GM10847 (cell line): ENCODE results near the gene TERT.

Experiments used
- POLR2A ChIP-seq: IDR thresholded peaks from 2 replicates; pipeline ENCODE4 v1.6.1; 2011; ENCODE audit not compliant: insufficient read length; ENCODE audit errors: extremely low read depth

The TERT gene

DNA sequence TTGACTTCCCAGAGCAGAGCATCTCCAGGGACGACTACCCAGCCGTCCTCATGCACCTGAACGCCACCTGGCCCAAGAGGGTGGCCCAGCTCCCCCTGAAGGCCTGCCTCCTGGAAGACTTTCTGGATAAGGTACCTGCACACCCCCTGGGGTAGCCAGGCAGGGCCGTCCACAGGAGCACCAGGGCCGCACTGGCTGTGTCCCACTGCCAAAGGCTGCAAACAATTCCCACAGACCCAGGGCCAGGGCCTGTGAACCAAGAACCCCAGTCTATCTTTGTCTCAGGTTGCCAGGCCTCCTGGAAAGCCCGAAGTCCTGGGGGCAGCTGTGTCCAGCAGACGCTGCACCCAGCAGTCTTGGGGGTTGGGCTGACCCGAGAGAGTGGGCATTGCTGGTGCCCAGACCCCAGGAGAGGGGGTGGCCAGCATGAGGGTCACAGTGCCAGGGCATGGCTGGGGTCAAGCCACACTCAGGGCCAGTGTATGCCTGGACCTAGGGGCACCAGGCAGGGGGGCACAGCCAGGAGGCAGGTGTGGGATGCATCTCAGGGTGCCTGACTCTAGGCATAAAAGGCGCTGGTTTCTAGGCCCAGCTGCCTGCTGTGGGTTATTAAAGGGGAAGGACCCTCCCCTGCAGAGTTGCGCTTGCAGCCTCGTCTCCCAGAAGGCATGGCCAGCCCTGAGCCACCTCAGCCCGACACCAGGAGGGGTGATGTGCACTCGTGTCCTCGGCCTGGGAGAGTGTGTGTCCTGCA, 52.0 kb downstream of the TERT start:
- no peak for TF ChIP-seq POLR2A

- TF ChIP-seq POLR2A, result no peak
Measured at GRCh38 chr5:1241509-1242080, 53.3 kb downstream of the TERT start.

GRCh38 chr5:1240496-1241260, 54.2 kb downstream of the TERT start:
- TF ChIP-seq POLR2A, result no peak

GRCh38 chr5:1239505-1240251, 55.2 kb downstream of the TERT start:
- no peak for TF ChIP-seq POLR2A

- no peak for TF ChIP-seq POLR2A
Measured at GRCh38 chr5:1235838-1236237, 59.0 kb downstream of the TERT start.

- TF ChIP-seq POLR2A, result no peak
Measured at GRCh38 chr5:1235379-1235778, 59.5 kb downstream of the TERT start.

DNA sequence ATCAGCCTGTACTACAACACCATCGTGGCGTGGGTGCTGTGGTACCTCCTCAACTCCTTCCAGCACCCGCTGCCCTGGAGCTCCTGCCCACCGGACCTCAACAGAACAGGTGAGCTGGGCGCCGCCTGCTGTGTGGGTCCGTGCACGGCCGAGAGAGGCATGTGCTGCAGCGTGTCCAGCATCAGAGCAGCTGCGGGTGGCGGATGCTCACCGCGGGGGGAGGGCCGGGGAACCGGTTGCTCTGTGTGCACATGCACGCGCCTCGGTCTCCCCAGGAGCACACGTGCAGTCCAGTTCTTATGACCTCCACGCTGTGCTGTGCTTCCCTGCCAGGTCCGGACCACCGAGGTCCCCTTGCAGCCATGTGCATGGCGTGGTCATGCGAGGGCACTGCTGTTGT, 62.1 kb downstream of the TERT start:
- TF ChIP-seq POLR2A, result no peak

DNA sequence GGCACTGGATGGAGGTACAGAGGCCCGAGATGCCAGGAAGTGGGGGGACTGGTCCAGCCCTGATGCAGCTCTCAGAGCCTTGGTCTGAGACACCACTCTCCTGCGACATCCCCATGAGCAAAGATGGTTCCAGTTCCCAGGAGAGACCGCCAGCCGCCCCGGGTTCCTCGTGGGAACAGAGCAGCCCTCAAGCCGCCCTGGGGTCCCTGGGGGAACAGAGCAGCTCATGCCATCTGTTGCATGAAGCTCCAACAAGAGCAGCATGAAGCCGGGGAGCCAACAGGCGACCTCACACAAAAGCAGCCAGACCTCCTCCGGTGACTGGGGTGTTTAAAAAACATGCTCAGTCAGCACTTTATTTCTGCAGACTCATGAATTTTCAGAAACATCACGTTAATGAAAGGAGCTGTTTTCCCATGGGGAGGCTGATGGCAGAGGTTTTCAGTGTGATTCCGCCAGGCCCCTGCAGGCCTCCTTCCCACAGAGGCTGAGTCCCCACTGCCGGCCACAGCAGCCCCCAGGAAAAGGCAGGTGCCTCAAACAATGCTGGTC, 63.4 kb downstream of the TERT start:
- TF ChIP-seq POLR2A, result no peak

GRCh38 chr5:1230551-1230950, 64.3 kb downstream of the TERT start:
- no peak for TF ChIP-seq POLR2A

- TF ChIP-seq POLR2A, result no peak
Measured at GRCh38 chr5:1229822-1230221, 65.0 kb downstream of the TERT start.

GRCh38 chr5:1228120-1228519, 66.7 kb downstream of the TERT start:
- TF ChIP-seq POLR2A, result no peak

DNA sequence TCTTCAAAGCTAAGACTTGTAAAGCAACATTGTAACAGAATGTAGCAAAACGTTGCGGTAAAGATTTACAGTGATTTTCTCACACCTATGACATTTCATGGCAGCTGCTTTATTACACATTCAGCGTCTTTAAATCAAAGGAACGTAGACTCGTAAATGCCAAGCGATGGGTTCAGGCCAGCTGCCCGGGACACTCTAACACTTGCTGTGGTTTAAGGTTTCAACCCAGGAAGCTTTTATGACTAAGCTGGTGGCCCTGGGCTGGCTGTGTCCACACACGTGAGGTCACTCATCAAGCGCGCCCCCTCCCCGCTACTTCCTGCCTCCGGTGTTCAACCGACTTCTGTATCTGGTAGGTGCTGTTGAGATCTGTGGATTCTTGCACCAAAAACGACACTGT, 67.2 kb downstream of the TERT start:
- no peak for TF ChIP-seq POLR2A

- no peak for TF ChIP-seq POLR2A
Measured at GRCh38 chr5:1226839-1227581, 67.9 kb downstream of the TERT start.

DNA sequence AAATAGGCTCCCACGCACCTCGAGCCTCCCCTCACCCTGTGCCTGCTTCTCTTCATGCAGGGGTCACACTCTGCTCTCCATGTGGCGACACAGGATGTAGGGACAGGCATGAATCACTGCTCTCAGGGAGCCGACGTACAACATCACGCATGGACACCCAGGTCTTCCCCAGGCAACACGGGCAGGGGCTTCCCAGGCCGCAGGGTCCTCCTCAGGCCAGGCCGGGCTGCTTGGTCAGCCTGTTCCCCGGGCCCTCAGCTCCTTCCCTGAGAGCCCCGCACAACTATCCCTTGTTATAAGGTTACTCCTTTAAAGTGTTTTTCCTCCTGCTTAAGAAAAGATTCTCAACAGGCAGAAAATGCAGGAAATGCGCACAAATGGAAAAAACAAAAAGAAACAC, 68.6 kb downstream of the TERT start:
- TF ChIP-seq POLR2A, result no peak

GRCh38 chr5:1225081-1225480, 69.8 kb downstream of the TERT start, which contains the start of gene SLC6A18:
Gene SLC6A18 (plus strand): TSS chr5:1225381. CDS start chr5:1225478, 97 bp downstream.
- TF ChIP-seq POLR2A, result no peak
